Measurements from ENCODE around the gene ENDOV.
"Not testable (repeated sequence)": the region's sequence is repeated elsewhere in the genome, so short reads cannot be mapped to it uniquely, and the experiment has no call there.

ENDOV gene

DNA sequence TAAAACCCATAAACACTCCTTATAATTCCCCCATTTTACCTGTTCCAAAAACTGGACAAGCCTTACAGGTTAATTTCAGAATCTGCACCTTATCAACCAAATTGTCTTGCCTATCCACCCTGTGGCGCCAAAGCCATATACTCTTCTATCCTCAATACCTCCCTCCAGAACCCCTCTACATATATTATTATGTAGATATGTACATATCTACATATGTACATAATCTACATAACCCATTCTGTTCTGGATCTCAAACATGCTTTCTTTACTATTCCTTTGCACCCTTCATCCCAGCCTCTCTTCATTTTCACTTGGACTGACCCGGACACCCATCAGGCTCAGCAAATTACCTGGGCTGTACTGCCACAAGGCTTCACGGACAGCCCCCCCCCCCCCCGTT, 12.0 kb upstream of the ENDOV start:
- no peaks in the 10 kb centered on the region for H4K20me1 ChIP-seq (ENCODE audit: insufficient read depth, low read length, poor library complexity, severe bottlenecking)
- TF ChIP-seq, protein P1, sequence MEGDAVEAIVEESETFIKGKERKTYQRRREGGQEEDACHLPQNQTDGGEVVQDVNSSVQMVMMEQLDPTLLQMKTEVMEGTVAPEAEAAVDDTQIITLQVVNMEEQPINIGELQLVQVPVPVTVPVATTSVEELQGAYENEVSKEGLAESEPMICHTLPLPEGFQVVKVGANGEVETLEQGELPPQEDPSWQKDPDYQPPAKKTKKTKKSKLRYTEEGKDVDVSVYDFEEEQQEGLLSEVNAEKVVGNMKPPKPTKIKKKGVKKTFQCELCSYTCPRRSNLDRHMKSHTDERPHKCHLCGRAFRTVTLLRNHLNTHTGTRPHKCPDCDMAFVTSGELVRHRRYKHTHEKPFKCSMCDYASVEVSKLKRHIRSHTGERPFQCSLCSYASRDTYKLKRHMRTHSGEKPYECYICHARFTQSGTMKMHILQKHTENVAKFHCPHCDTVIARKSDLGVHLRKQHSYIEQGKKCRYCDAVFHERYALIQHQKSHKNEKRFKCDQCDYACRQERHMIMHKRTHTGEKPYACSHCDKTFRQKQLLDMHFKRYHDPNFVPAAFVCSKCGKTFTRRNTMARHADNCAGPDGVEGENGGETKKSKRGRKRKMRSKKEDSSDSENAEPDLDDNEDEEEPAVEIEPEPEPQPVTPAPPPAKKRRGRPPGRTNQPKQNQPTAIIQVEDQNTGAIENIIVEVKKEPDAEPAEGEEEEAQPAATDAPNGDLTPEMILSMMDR (conservative IDR thresholded peaks at IDR 0.05; ENCODE audit: low read length): no peak
- no peak for TF ChIP-seq EZH2phosphoT487 (IDR thresholded peaks at IDR 0.05; ENCODE audit: borderline replicate concordance)

DNA sequence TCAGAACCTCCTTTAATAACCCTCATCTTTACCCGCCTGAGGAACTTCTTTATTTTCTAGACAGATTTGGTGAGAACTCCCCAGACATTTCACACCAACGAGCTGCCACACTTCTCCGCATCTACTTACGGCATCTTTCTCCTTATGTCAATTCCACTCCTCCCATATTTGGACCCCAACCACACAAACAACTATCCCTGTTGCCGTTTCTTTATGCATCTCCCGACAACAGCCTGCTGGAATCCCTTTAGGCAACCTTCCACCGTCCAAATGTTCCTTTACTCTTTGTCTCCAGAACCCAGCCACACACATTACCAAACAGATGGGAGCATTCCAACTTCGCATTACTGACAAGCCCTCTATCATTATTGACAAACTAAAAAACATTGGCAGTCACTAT, 8.8 kb upstream of the ENDOV start:
- Histone ChIP-seq H2AFZ (ENCODE audit: low read length) (no peak overlapping the region), H3K27me3 (ENCODE audit: insufficient read depth, low read length, poor library complexity, severe bottlenecking) (no peaks in the 10 kb centered on the region), H3K4me1 (ENCODE audit: insufficient read depth, low read length, poor library complexity, severe bottlenecking) (no peaks in the 10 kb centered on the region), H3F3A (ENCODE audit: low read depth) (no peaks in the 10 kb centered on the region), H3K36me3 (ENCODE audit: insufficient read depth, low read length) (no peaks in the 10 kb centered on the region), H3K9ac (ENCODE audit: low read depth, low read length, poor library complexity, severe bottlenecking) (no peak overlapping the region), H3K9me2 (replicated peaks; ENCODE audit: low read depth, low read length) (no peaks in the 10 kb centered on the region), H3K79me2 (ENCODE audit: insufficient read depth, low read length) (no peaks in the 10 kb centered on the region), H3K4me3 (ENCODE audit: low read length, poor library complexity, severe bottlenecking) (no peak overlapping the region), H4K20me1 (ENCODE audit: insufficient read depth, low read length, poor library complexity, severe bottlenecking) (no peaks in the 10 kb centered on the region), H3K4me2 (ENCODE audit: low read depth, low read length, poor library complexity, severe bottlenecking) (no peak overlapping the region), H3K9me3 (ENCODE audit: insufficient read depth, low read depth, low read length) (no peaks in the 10 kb centered on the region)
- TF ChIP-seq, protein P1 (conservative IDR thresholded peaks at IDR 0.05; ENCODE audit: low read length): no peak
- no peak for TF ChIP-seq EZH2phosphoT487 (IDR thresholded peaks at IDR 0.05; ENCODE audit: borderline replicate concordance)

More for the DNA sequence above, 12.0 kb upstream of the ENDOV start:
- no peaks in the 10 kb centered on the region for H3K79me2 ChIP-seq (ENCODE audit: insufficient read depth, low read length)
- H3K27me3 ChIP-seq (ENCODE audit: insufficient read depth, low read length, poor library complexity, severe bottlenecking): no peaks in the 10 kb centered on the region
- no peak overlapping the region for H2AFZ ChIP-seq (ENCODE audit: low read length)
- no peak overlapping the region for H3K4me2 ChIP-seq (ENCODE audit: low read depth, low read length, poor library complexity, severe bottlenecking)
- no peaks in the 10 kb centered on the region for H3K36me3 ChIP-seq (ENCODE audit: insufficient read depth, low read length)
- H3K4me1 ChIP-seq (ENCODE audit: insufficient read depth, low read length, poor library complexity, severe bottlenecking): no peaks in the 10 kb centered on the region
- H3K9me2 ChIP-seq (replicated peaks; ENCODE audit: low read depth, low read length): no peaks in the 10 kb centered on the region
- H3K9ac ChIP-seq (ENCODE audit: low read depth, low read length, poor library complexity, severe bottlenecking): no peak overlapping the region
- H3F3A ChIP-seq (ENCODE audit: low read depth): no peaks in the 10 kb centered on the region
- H3K9me3 ChIP-seq (ENCODE audit: insufficient read depth, low read depth, low read length): no peaks in the 10 kb centered on the region
- H3K4me3 ChIP-seq (ENCODE audit: low read length, poor library complexity, severe bottlenecking): no peak overlapping the region

DNA sequence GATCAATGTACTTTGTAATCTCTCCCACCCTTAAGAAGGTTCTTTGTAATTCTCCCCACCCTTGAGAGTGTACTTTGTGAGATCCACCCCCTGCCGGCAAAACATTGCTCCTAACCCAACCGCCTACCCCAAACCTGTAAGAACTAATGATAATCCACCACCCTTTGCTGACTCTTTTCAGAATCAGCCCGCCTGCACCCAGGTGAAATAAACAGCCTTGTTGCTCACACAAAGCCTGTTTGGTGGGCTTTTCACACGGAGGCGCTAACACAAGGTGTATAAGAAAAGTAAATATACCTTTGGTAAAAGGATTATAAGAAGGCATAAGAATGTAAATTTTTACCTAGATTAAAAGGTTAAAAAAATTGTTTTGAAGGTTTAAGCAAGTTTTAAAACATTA, 7.0 kb upstream of the ENDOV start:
- H3K4me1 ChIP-seq (ENCODE audit: insufficient read depth, low read length, poor library complexity, severe bottlenecking); H3K79me2 ChIP-seq (ENCODE audit: insufficient read depth, low read length); H3K9me3 ChIP-seq (ENCODE audit: insufficient read depth, low read depth, low read length); H3K36me3 ChIP-seq (ENCODE audit: insufficient read depth, low read length); H3K27me3 ChIP-seq (ENCODE audit: insufficient read depth, low read length, poor library complexity, severe bottlenecking); H3K4me2 ChIP-seq (ENCODE audit: low read depth, low read length, poor library complexity, severe bottlenecking); H3K9me2 ChIP-seq (replicated peaks; ENCODE audit: low read depth, low read length); H3K4me3 ChIP-seq (ENCODE audit: low read length, poor library complexity, severe bottlenecking); H4K20me1 ChIP-seq (ENCODE audit: insufficient read depth, low read length, poor library complexity, severe bottlenecking); H3F3A ChIP-seq (ENCODE audit: low read depth); H3K9ac ChIP-seq (ENCODE audit: low read depth, low read length, poor library complexity, severe bottlenecking); H2AFZ ChIP-seq (ENCODE audit: low read length): not testable (repeated sequence)

DNA sequence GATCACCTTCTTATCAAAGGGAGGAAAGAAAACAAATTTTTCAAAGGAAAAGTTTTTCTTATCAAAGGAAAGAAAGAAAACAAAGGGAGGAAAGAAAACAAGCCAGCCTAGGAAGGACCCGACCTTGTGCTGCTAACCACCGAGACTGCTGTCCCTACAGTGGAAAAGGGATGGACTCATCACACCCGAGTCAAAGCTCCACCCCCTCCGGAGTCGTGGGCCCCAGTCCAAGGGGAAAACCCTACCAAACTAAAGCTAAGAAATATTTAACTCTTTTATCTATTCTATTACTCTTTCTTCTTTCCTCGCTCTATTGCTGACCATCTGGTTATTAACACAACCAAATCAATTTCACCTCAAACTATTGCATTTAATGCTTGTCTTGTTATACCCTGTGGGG, 6.1 kb upstream of the ENDOV start:
- TF ChIP-seq, protein P1 (conservative IDR thresholded peaks at IDR 0.05; ENCODE audit: low read length): no peak
- no peak for TF ChIP-seq EZH2phosphoT487 (IDR thresholded peaks at IDR 0.05; ENCODE audit: borderline replicate concordance)
- no peaks in the 10 kb centered on the region for H3K36me3 ChIP-seq (ENCODE audit: insufficient read depth, low read length)
- no peaks in the 10 kb centered on the region for H3F3A ChIP-seq (ENCODE audit: low read depth)
- H3K4me2 ChIP-seq (ENCODE audit: low read depth, low read length, poor library complexity, severe bottlenecking): no peak overlapping the region
- no peaks in the 10 kb centered on the region for H3K79me2 ChIP-seq (ENCODE audit: insufficient read depth, low read length)
- no peaks in the 10 kb centered on the region for H3K4me1 ChIP-seq (ENCODE audit: insufficient read depth, low read length, poor library complexity, severe bottlenecking)
- H4K20me1 ChIP-seq (ENCODE audit: insufficient read depth, low read length, poor library complexity, severe bottlenecking): no peaks in the 10 kb centered on the region
- no peaks in the 10 kb centered on the region for H3K27me3 ChIP-seq (ENCODE audit: insufficient read depth, low read length, poor library complexity, severe bottlenecking)
- H3K9me2 ChIP-seq (replicated peaks; ENCODE audit: low read depth, low read length): no peaks in the 10 kb centered on the region
- H3K9ac ChIP-seq (ENCODE audit: low read depth, low read length, poor library complexity, severe bottlenecking): no peak overlapping the region
- no peaks in the 10 kb centered on the region for H3K9me3 ChIP-seq (ENCODE audit: insufficient read depth, low read depth, low read length)
- no peak overlapping the region for H2AFZ ChIP-seq (ENCODE audit: low read length)
- H3K4me3 ChIP-seq (ENCODE audit: low read length, poor library complexity, severe bottlenecking): no peak overlapping the region

Measured in Loucy (cell line).